DOHH2 (cell line): Measurements from ENCODE around the gene SBNO2.

Source experiments
- EZH2phosphoT487 ChIP-seq: fragments of 200-600 bp; sonication (generic); IDR thresholded peaks from 2 replicates; pipeline ENCODE4 v1.6.1; 2017; ENCODE audit warnings: borderline replicate concordance, mild to moderate bottlenecking, antibody characterized with exemption, low read length, moderate library complexity, mixed read lengths
- TF ChIP-seq, protein P1 (sequence below): fragments of 200-600 bp; sonication (generic); IDR thresholded peaks from one replicate; pipeline ENCODE4 v1.5.1; 2014; ENCODE audit warnings: antibody characterized with exemption, mild to moderate bottlenecking, low read depth, low read length; ENCODE audit not compliant: poor library complexity, severe bottlenecking

DNA sequence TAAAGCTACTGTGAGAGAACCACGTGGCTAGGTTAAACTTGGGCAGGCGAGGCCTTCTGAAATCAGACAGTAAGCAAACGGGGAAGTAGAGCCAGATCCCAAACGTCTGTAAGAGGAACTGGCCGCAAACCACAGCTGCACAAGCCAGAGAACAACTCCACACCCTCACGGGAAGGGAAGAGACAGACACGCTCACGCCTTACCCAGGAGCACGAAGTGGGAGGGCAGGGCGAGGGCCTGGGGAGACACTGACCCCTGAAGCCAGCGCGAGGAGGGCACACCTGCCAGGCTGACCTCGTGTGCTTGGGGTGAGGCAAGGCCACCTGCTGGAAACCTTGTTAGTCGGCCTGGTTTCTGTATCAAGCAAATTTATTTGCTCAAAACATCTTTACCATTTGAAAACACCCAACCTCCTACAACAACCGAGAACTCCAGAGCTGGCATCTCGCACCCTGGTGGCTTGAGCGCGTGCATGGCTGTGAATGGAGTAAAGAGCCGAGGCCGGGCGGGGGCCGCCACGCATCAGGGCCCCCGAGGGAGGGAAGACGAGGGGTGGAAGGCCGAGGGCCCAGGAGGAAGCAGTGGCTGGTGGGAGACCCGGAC lies 86.2 kb downstream of the SBNO2 start:
- TF ChIP-seq, protein P1, sequence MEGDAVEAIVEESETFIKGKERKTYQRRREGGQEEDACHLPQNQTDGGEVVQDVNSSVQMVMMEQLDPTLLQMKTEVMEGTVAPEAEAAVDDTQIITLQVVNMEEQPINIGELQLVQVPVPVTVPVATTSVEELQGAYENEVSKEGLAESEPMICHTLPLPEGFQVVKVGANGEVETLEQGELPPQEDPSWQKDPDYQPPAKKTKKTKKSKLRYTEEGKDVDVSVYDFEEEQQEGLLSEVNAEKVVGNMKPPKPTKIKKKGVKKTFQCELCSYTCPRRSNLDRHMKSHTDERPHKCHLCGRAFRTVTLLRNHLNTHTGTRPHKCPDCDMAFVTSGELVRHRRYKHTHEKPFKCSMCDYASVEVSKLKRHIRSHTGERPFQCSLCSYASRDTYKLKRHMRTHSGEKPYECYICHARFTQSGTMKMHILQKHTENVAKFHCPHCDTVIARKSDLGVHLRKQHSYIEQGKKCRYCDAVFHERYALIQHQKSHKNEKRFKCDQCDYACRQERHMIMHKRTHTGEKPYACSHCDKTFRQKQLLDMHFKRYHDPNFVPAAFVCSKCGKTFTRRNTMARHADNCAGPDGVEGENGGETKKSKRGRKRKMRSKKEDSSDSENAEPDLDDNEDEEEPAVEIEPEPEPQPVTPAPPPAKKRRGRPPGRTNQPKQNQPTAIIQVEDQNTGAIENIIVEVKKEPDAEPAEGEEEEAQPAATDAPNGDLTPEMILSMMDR: peak; percentile 44
- no peak for TF ChIP-seq EZH2phosphoT487
